Natural killer cell (primary cell): ENCODE measurements around the gene SNN. TPM values are rescaled to one million over a fixed set of nuclear protein-coding genes. Genes with fewer than 3 reads are reported as not detected.
A peak's percentile ranks its signal among the peaks of the same experiment; 100 is the strongest.

Experiments
- ATAC-seq, 3 donors: fragments of 150-1000 bp in 2 of 3; fragments of 200-7000 bp in 1 of 3; cut with Tn5 transposase; 1 replicate in 1 of 3; 2 replicates in 2 of 3; pipeline ENCODE4 v1.10.0; 2021; ENCODE audit warnings: mild to moderate bottlenecking in 2 of 3, moderate library complexity in 2 of 3
- DNase-seq, 2 donors: peaks; one replicate each; pipeline versions ENCODE4 v3.0.0 to v3.0.0-alpha.2; 2013 to 2021; ENCODE audit warnings: mixed read lengths in 1 of 2
- H3K27ac ChIP-seq: one replicate; pipeline ENCODE4 v1.5.1; 2013; ENCODE audit warnings: mild to moderate bottlenecking, low read length
- H3K27me3 ChIP-seq: one replicate; pipeline ENCODE4 v1.6.1; 2013; ENCODE audit warnings: low read length; ENCODE audit not compliant: control insufficient read depth, insufficient read depth
- H3K36me3 ChIP-seq: one replicate; pipeline ENCODE4 v1.6.1; 2013; ENCODE audit warnings: low read length; ENCODE audit not compliant: control insufficient read depth, insufficient read depth
- H3K4me1 ChIP-seq: one replicate; pipeline ENCODE4 v1.6.1; 2013; ENCODE audit warnings: low read length; ENCODE audit not compliant: control insufficient read depth, insufficient read depth
- H3K4me3 ChIP-seq: one replicate; pipeline ENCODE4 v1.5.1; 2013; ENCODE audit warnings: low read length
- H3K9me3 ChIP-seq: one replicate; pipeline ENCODE4 v1.6.1; 2013; ENCODE audit warnings: low read length; ENCODE audit not compliant: control insufficient read depth, insufficient read depth
- H3K27ac Mint-ChIP-seq, 2 donors: one replicate each; pipeline ENCODE4 v1.8.0; 2022; ENCODE audit warnings: mild to moderate bottlenecking in 2 of 2, mixed read lengths in 2 of 2, moderate library complexity in 1 of 2
- H3K27me3 Mint-ChIP-seq, 2 donors: one replicate each; pipeline ENCODE4 v1.8.0; 2022; ENCODE audit warnings: low read depth in 2 of 2, mixed read lengths in 2 of 2
- H3K36me3 Mint-ChIP-seq: one replicate; pipeline ENCODE4 v1.8.0; 2022; ENCODE audit warnings: mixed read lengths
- H3K4me1 Mint-ChIP-seq, 2 donors: one replicate each; pipeline ENCODE4 v1.8.0; 2022; ENCODE audit warnings: mixed read lengths in 2 of 2
- H3K4me3 Mint-ChIP-seq: one replicate; pipeline ENCODE4 v1.8.0; 2022; ENCODE audit warnings: mild to moderate bottlenecking, moderate library complexity, mixed read lengths
- H3K9me3 Mint-ChIP-seq, 2 donors: one replicate each; pipeline ENCODE4 v1.8.0; 2022; ENCODE audit warnings: mixed read lengths in 2 of 2
- WGBS: methylation state at CpG from one replicate; pipeline ENCODE4 v1.1.7; 2013; ENCODE audit warnings: missing lambda C conversion rate; ENCODE audit not compliant: insufficient coverage; 5-methylcytosine and 5-hydroxymethylcytosine counted together
- intact Hi-C: fragments of 100-400 bp; cut with micrococcal nuclease; formaldehyde crosslinking; loops from one replicate; pipeline ENCODE4 v1.14.2; 2022
- total RNA-seq, 4 donors: library from RNA; stranded (reverse); fragments of 120-200 nt in 1 of 4; gene quantifications; one replicate each; pipeline versions ENCODE4 v1.2.3 to v1.2.4, GENCODE V29; 2013 to 2022
- TF ChIP-seq, protein P1 (sequence below): fragments of 200-600 bp; IDR thresholded peaks from one replicate; pipeline ENCODE4 v1.8.0; 2022; ENCODE audit warnings: antibody characterized with exemption

The SNN gene
- total RNA-seq, 3 donors from 2014 or later (not counting 1 experiment from before 2014, with no cell fraction given), result 5.3 to 20.0 (median 12.5) TPM

- no peaks in the 10 kb centered on the region for H3K36me3 Mint-ChIP-seq
- WGBS, result 99% methylated on average over 6 of the region's 8 CpGs
- peaks cover 70% of the 10 kb centered on the region for H3K36me3 ChIP-seq
These were observed 57.8 kb downstream of the SNN start for GRCh38 chr16:11726008-11726407.

GRCh38 chr16:11727796-11728543 is 59.7 kb downstream of the SNN start:
- TF ChIP-seq, protein P1, sequence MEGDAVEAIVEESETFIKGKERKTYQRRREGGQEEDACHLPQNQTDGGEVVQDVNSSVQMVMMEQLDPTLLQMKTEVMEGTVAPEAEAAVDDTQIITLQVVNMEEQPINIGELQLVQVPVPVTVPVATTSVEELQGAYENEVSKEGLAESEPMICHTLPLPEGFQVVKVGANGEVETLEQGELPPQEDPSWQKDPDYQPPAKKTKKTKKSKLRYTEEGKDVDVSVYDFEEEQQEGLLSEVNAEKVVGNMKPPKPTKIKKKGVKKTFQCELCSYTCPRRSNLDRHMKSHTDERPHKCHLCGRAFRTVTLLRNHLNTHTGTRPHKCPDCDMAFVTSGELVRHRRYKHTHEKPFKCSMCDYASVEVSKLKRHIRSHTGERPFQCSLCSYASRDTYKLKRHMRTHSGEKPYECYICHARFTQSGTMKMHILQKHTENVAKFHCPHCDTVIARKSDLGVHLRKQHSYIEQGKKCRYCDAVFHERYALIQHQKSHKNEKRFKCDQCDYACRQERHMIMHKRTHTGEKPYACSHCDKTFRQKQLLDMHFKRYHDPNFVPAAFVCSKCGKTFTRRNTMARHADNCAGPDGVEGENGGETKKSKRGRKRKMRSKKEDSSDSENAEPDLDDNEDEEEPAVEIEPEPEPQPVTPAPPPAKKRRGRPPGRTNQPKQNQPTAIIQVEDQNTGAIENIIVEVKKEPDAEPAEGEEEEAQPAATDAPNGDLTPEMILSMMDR, result no peak
- Histone ChIP-seq H3K36me3 (peaks cover 68% of the 10 kb centered on the region), H3K27me3 (no peaks in the 10 kb centered on the region), H3K4me3 (no peak overlapping the region), H3K9me3 (no peaks in the 10 kb centered on the region), H3K27ac (no peak overlapping the region), H3K4me1 (no peaks in the 10 kb centered on the region)
- Mint-ChIP-seq H3K9me3 (no peaks in the 10 kb centered on the region), H3K27me3 (no peaks in the 10 kb centered on the region), H3K4me3 (no peak overlapping the region), H3K27ac (peak overlapping the region in 1 of 2 donors; percentile 34), H3K4me1 (peaks cover 15 to 23% of the 10 kb centered on the region in 2 donors), H3K36me3 (no peaks in the 10 kb centered on the region)
- intact Hi-C loops, result no loop called here
- no peak for DNase-seq
- WGBS, result 79% methylated on average over 4 of the region's 4 CpGs
- peak in 2 of 3 donors; percentile 17 to 88 for ATAC-seq

More at GRCh38 chr16:11726008-11726407, 57.8 kb downstream of the SNN start:
- no peaks in the 10 kb centered on the region for H3K27me3 ChIP-seq
- Mint-ChIP-seq H3K27me3 (no peaks in the 10 kb centered on the region), H3K4me1 (peaks cover 19 to 28% of the 10 kb centered on the region in 2 donors), H3K4me3 (no peak overlapping the region), H3K27ac (no peak overlapping the region), H3K9me3 (no peaks in the 10 kb centered on the region)
- no peaks in the 10 kb centered on the region for H3K9me3 ChIP-seq
- DNase-seq, result no peak
- H3K4me3 ChIP-seq, result no peak overlapping the region
- TF ChIP-seq, protein P1, result no peak
- ATAC-seq, result no peak
- H3K27ac ChIP-seq, result no peak overlapping the region
- intact Hi-C loops, result no loop called here
- no peaks in the 10 kb centered on the region for H3K4me1 ChIP-seq

Other genes starting within 250 kb of the SNN start
- 100 to 1,000 TPM; 584 to 772 (median 726) TPM for gene LITAF, start 81.5 kb upstream of the SNN start, total RNA-seq
- 10 to 100 TPM; 63.4 to 99.2 (median 68.9) TPM for gene TXNDC11, start 74.4 kb downstream of the SNN start, total RNA-seq
- 10 to 100 TPM; 80.6 to 91.8 (median 84.6) TPM for gene ZC3H7A, start 128.8 kb downstream of the SNN start, total RNA-seq
- 100 to 1,000 TPM in 1 of 3 donors, 10 to 100 TPM in 2; 66.3 to 102 (median 99.1) TPM for gene RSL1D1, start 183.1 kb downstream of the SNN start, total RNA-seq
- gene GSPT1, start 247.5 kb downstream of the SNN start, total RNA-seq, result 10 to 100 TPM; 51.4 to 77.8 (median 60.8) TPM